Suprapubic skin (tissue), 4 donors: ENCODE data around the gene OR10V1. TPM values are rescaled to one million over a fixed set of nuclear protein-coding genes. Genes with fewer than 3 reads are reported as not detected.
"Not testable (repeated sequence)": the region's sequence is repeated elsewhere in the genome, so short reads cannot be mapped to it uniquely, and the experiment has no call there.

Experiments used
- DNase-seq, 2 donors: peaks; one replicate each; pipeline ENCODE4 v3.0.0-alpha.2; 2019; ENCODE audit warnings: low spot score in 2 of 2
- H3K27ac ChIP-seq: fragments of 200-600 bp; sonication (generic); one replicate; pipeline ENCODE4 v1.5.1; 2019
- H3K27me3 ChIP-seq: fragments of 200-600 bp; sonication (generic); one replicate; pipeline ENCODE4 v1.5.1; 2019
- H3K36me3 ChIP-seq: fragments of 200-600 bp; sonication (generic); one replicate; pipeline ENCODE4 v1.5.1; 2019
- H3K4me1 ChIP-seq: fragments of 200-600 bp; sonication (generic); one replicate; pipeline ENCODE4 v1.5.1; 2019
- H3K4me3 ChIP-seq: fragments of 200-600 bp; sonication (generic); one replicate; pipeline ENCODE4 v1.5.1; 2019; ENCODE audit warnings: mild to moderate bottlenecking
- H3K9me3 ChIP-seq: fragments of 200-600 bp; sonication (generic); one replicate; pipeline ENCODE4 v1.5.1; 2019
- EP300 ChIP-seq: sonication (generic); formaldehyde crosslinking; IDR thresholded peaks from one replicate; pipeline ENCODE4 v1.6.1; 2017; ENCODE audit warnings: antibody characterized with exemption
- POLR2A ChIP-seq, 2 donors: fragments of 450-650 bp; IDR thresholded peaks; one replicate each; pipeline ENCODE4 v1.6.1; 2017; ENCODE audit warnings: antibody characterized with exemption in 2 of 2, mild to moderate bottlenecking in 2 of 2, moderate library complexity in 2 of 2
- POLR2AphosphoS5 ChIP-seq, 3 donors: sonication (generic); formaldehyde crosslinking; IDR thresholded peaks; one replicate each; pipeline ENCODE4 v1.6.1; 2017; ENCODE audit warnings: antibody characterized with exemption in 3 of 3
- WGBS: methylation state at CpG from one replicate; pipeline ENCODE4 v1.1.5; 2018; 5-methylcytosine and 5-hydroxymethylcytosine counted together
- total RNA-seq, 4 donors: library from RNA; depleted of rRNA; stranded (reverse); fragments of >200 nt; gene quantifications; one replicate each; pipeline ENCODE4 v1.1.0, GENCODE V29; 2016
- TF ChIP-seq, protein P1 (sequence below), 2 donors: fragments of 200-600 bp in 1 of 2; fragments of 450-650 bp in 1 of 2; sonication (generic) in 1 of 2; IDR thresholded peaks; one replicate each; pipeline ENCODE4 v1.5.1; 2016 to 2019; ENCODE audit warnings: antibody characterized with exemption in 2 of 2, mild to moderate bottlenecking in 1 of 2, moderate library complexity in 1 of 2

Gene OR10V1
- total RNA-seq, 4 donors from 2014 or later = not detected

DNA sequence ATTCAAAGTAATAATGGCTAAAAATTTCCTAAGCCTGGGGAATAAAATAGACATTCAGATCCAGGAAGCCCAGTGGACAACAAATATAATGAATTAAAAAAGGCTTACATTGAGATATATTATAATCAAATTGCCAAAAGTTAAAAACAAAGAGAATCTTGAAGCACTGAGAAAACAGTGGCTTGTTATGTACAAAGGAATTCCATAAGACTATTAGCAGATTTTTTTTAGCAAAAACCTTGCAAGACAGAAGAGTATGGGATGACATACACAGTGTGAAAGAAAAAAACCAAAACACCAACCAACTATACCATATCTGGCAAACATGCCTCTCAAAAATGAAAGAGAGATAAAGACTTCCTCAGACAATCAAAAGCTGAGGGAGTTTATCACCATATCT, 20.7 kb downstream of the OR10V1 start:
- no peaks in the 10 kb centered on the region for H3K36me3 ChIP-seq
- H3K9me3 ChIP-seq = no peaks in the 10 kb centered on the region
- H3K27ac ChIP-seq = no peak overlapping the region
- no peak overlapping the region for H3K4me3 ChIP-seq
- H3K27me3 ChIP-seq = no peaks in the 10 kb centered on the region
- no peak for DNase-seq
- TF ChIP-seq POLR2A (IDR thresholded peaks at IDR 0.05) (no peak), EP300 (no peak), POLR2AphosphoS5 (IDR thresholded peaks at IDR 0.05) (no peak)
- TF ChIP-seq, protein P1, sequence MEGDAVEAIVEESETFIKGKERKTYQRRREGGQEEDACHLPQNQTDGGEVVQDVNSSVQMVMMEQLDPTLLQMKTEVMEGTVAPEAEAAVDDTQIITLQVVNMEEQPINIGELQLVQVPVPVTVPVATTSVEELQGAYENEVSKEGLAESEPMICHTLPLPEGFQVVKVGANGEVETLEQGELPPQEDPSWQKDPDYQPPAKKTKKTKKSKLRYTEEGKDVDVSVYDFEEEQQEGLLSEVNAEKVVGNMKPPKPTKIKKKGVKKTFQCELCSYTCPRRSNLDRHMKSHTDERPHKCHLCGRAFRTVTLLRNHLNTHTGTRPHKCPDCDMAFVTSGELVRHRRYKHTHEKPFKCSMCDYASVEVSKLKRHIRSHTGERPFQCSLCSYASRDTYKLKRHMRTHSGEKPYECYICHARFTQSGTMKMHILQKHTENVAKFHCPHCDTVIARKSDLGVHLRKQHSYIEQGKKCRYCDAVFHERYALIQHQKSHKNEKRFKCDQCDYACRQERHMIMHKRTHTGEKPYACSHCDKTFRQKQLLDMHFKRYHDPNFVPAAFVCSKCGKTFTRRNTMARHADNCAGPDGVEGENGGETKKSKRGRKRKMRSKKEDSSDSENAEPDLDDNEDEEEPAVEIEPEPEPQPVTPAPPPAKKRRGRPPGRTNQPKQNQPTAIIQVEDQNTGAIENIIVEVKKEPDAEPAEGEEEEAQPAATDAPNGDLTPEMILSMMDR (IDR thresholded peaks at IDR 0.05) = no peak
- H3K4me1 ChIP-seq = no peaks in the 10 kb centered on the region

DNA sequence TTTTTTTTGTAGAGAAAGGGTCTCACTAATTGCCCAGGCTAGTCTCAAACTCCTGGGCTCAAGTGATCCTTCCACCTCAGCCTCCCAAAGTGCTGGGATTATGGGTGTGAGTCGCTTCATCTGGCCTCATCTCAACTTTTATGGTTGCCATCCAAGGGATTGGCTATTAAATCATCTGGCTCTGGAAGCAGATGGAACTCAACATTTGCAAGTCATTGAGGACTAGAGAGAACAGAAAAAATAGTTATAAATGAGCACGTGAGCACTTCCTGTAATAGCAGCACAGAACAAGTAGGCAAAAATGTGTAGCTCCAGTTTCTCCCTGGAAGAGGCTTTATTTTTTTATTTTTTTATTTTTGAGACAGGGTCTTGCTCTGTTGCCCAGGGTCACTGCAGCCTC, 22.5 kb downstream of the OR10V1 start:
- Histone ChIP-seq H3K9me3 (no peaks in the 10 kb centered on the region), H3K27me3 (no peaks in the 10 kb centered on the region), H3K36me3 (no peaks in the 10 kb centered on the region), H3K4me3 (no peak overlapping the region), H3K4me1 (no peaks in the 10 kb centered on the region), H3K27ac (no peak overlapping the region)
- TF ChIP-seq, protein P1 (IDR thresholded peaks at IDR 0.05) = no peak
- TF ChIP-seq POLR2A (IDR thresholded peaks at IDR 0.05) (no peak), EP300 (no peak), POLR2AphosphoS5 (IDR thresholded peaks at IDR 0.05) (no peak)
- 62% methylated on average over 2 of the region's 2 CpGs for WGBS
- DNase-seq = no peak

DNA sequence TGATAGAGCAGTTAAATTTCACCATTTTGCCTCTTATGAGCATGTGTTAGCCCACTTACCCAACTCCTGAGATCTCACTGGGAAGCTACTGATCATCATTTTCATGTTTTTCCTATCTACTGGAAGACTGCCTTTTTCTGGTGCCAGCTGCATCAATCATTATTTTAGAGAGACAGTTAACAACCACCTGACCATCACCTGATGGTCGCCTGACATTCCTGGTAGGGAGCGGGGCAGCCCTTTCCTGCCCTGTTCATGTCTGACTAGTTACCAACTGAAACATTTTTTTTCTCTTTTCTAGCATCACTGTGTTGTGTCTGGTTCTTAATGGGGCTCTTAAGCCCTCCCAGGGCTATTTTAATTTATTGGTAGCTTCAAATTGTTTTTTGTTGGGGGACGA, 24.6 kb downstream of the OR10V1 start:
- no peaks in the 10 kb centered on the region for H3K36me3 ChIP-seq
- WGBS = 80% methylated on average over 3 of the region's 3 CpGs
- TF ChIP-seq POLR2A (IDR thresholded peaks at IDR 0.05) (no peak), POLR2AphosphoS5 (IDR thresholded peaks at IDR 0.05) (no peak), EP300 (no peak)
- H3K9me3 ChIP-seq = no peaks in the 10 kb centered on the region
- H3K4me1 ChIP-seq = no peaks in the 10 kb centered on the region
- no peaks in the 10 kb centered on the region for H3K27me3 ChIP-seq
- H3K27ac ChIP-seq = no peak overlapping the region
- H3K4me3 ChIP-seq = no peak overlapping the region
- DNase-seq = no peak

DNA sequence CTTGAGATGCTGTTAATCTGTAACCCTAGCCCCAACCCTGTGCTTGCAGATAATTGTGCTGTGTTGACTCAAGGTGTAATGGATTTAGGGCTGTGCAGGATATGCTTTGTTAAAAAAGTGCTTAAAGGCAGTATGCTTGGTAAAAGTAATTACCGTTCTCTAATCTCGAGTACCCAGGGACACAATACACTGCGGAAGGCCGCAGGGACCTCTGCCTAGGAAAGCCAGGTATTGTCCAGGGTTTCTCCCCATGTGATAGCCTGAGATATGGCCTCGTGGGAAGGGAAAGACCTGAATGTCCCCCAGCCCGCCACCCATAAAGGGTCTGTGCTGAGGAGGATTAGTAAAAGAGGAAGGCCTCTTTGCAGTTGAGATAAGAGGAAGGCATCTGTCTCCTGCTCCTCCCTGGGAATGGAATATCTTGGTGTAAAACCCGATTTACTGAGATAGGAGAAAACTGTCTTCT, 32.4 kb downstream of the OR10V1 start:
- not testable (repeated sequence) for H3K9me3 ChIP-seq, H3K4me3 ChIP-seq, H3K27me3 ChIP-seq, H3K4me1 ChIP-seq, DNase-seq, H3K27ac ChIP-seq, H3K36me3 ChIP-seq
- WGBS = 77% methylated on average over 7 of the region's 7 CpGs

DNA sequence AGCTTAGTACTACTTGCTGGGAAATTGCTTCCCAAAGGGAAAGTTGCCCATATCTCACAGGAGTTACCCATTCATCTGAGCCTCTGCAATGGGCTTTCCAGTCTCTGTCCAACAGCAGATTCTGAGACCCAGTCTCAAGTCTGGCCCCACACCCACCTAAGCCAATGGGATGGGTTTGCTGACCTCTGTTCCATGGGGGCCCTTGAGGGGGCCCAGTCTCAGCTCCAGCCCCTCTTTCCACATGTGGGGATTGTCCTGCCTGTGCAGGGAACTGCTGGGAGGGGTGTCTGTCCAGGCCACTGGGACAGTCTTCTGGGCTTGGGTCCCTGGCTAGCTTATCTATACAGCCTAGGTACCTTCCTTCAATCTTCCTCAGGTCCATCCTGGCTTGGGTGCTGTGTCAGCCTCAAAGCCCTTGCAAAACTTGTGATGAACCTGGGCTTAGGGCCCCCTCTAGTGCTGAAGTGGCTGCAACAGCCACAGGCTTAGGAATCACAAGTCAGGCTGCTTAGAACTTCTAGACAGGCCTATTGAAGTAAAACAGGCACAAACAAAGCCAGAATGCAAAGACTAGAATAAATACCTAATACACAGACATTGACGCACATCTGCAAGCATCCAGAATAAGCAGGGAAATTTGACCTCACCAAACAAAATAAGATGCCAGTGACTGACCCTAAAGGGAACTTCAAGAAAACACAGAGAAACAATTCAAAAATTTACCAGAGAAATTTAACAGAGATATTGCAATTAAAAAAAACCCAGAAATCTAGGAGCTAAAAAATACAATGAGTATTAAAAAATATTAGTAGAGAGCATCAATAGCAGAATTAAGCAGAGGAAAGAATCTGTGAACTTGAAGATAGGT, 33.1 kb downstream of the OR10V1 start:
- no peak overlapping the region for H3K27ac ChIP-seq
- no peaks in the 10 kb centered on the region for H3K4me1 ChIP-seq
- DNase-seq = no peak
- H3K36me3 ChIP-seq = no peaks in the 10 kb centered on the region
- H3K4me3 ChIP-seq = no peak overlapping the region
- WGBS = 59% methylated on average over 1 of the region's 1 CpG
- H3K27me3 ChIP-seq = no peaks in the 10 kb centered on the region
- no peak for TF ChIP-seq EP300
- TF ChIP-seq, protein P1 (IDR thresholded peaks at IDR 0.05) = peak in 1 of 2 donors; percentile 66
- H3K9me3 ChIP-seq = no peaks in the 10 kb centered on the region

DNA sequence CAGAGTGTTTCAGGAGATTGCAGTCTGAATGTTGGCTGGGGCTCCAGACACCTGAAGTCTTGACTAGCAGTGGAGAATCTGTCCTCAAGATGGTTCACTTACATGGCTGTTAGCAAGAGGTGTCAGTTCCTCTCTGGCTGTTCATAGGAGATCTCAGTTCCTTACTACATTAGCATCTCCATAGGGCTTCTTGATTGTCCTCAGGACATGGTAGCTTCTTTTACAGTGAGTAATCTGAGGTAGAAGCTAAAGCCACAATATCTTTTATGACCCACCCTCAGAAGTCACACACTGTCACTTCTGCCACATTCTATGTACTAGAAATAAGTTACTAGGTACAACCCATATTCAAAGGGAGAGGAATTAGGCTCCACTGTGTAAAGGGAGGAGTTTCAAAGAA, 34.3 kb downstream of the OR10V1 start:
- Histone ChIP-seq H3K27ac (no peak overlapping the region), H3K4me3 (no peak overlapping the region), H3K4me1 (no peaks in the 10 kb centered on the region), H3K9me3 (no peaks in the 10 kb centered on the region), H3K36me3 (no peaks in the 10 kb centered on the region), H3K27me3 (no peaks in the 10 kb centered on the region)
- no peak for TF ChIP-seq POLR2A (IDR thresholded peaks at IDR 0.05)
- TF ChIP-seq, protein P1 (IDR thresholded peaks at IDR 0.05) = no peak
- TF ChIP-seq EP300 = no peak
- TF ChIP-seq POLR2AphosphoS5 (IDR thresholded peaks at IDR 0.05) = no peak
- DNase-seq = no peak
